AG09309 (cell line): Measurements from ENCODE around the gene ZNF14.
"Not testable (repeated sequence)": the region's sequence is repeated elsewhere in the genome, so short reads cannot be mapped to it uniquely, and the experiment has no call there.

ENCODE experiments used
- DNase-seq: peaks from one replicate; pipeline ENCODE4 v3.0.0-alpha.2; 2010; ENCODE audit warnings: low read depth
- H3K4me3 ChIP-seq: 2 replicates; pipeline ENCODE4 v1.5.1; 2011; ENCODE audit warnings: mild to moderate bottlenecking, low read depth, low read length, moderate library complexity; ENCODE audit not compliant: control insufficient read depth
- TF ChIP-seq, protein P1 (sequence below): IDR thresholded peaks from 2 replicates; pipeline ENCODE4 v1.5.1; 2011; ENCODE audit warnings: mild to moderate bottlenecking, low read depth, low read length, inconsistent platforms; ENCODE audit not compliant: insufficient read depth, control insufficient read depth; ENCODE audit errors: missing control alignments

Gene ZNF14

DNA sequence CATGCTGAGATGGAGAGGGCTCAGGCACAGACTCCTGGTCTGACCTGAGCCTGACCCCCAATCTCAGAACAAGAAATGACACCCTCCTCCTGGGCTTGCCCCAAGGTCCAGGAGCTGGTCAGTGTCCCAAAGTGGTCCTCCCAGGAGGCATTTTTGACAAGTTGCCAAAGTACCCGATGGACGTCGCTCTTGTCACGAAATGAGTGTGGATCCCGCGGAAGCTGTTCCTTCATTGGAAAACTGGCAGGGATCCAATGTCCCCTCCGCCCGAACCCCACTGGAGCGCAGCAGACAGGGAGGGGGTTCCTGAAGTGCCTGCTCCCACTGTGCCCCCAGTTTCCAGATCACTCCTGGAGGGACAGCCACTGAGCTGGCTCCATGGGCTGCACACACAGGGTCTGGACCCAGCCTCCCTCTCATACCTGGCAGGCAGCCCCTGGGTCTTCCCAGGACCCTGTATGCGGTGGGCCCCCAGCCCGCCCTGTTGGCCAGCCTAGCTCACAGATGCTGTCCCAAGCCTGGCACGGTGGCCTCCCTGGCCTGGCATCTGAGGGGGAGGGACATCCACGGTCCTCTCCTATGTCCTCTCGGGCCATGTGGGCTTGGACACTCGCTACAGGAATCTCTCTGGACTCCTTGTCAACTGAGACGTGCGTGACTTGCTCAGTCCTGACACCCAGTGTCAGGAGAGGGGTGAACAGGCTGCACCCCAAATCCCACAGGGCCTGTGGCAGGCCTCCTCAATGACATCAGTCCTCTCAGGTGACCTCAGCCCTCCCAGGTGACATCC is 12.8 kb upstream of the ZNF14 start:
- TF ChIP-seq, protein P1, sequence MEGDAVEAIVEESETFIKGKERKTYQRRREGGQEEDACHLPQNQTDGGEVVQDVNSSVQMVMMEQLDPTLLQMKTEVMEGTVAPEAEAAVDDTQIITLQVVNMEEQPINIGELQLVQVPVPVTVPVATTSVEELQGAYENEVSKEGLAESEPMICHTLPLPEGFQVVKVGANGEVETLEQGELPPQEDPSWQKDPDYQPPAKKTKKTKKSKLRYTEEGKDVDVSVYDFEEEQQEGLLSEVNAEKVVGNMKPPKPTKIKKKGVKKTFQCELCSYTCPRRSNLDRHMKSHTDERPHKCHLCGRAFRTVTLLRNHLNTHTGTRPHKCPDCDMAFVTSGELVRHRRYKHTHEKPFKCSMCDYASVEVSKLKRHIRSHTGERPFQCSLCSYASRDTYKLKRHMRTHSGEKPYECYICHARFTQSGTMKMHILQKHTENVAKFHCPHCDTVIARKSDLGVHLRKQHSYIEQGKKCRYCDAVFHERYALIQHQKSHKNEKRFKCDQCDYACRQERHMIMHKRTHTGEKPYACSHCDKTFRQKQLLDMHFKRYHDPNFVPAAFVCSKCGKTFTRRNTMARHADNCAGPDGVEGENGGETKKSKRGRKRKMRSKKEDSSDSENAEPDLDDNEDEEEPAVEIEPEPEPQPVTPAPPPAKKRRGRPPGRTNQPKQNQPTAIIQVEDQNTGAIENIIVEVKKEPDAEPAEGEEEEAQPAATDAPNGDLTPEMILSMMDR, result no peak
- no peak overlapping the region for H3K4me3 ChIP-seq
- no peak for DNase-seq

DNA sequence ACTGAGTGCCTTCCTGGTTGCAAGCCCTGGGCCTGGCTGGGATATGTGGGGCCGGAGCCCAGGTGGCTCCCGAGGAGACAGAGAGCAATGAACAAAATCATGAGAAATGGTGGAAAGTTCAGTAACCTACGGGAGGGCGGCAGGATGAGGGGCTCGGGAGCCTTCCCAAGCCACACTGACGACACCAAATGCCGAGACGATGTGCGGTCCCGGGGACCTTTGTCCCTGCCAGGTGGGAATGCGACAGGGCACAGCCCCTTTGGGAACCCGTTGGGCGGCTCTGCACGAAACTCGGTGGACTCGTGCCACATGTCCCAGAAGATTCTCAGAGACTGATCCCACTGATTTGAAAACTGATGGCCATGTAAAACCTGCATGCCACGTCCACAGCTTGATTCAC is 11.7 kb upstream of the ZNF14 start:
- no peak overlapping the region for H3K4me3 ChIP-seq
- DNase-seq, result no peak
- TF ChIP-seq, protein P1, result no peak

DNA sequence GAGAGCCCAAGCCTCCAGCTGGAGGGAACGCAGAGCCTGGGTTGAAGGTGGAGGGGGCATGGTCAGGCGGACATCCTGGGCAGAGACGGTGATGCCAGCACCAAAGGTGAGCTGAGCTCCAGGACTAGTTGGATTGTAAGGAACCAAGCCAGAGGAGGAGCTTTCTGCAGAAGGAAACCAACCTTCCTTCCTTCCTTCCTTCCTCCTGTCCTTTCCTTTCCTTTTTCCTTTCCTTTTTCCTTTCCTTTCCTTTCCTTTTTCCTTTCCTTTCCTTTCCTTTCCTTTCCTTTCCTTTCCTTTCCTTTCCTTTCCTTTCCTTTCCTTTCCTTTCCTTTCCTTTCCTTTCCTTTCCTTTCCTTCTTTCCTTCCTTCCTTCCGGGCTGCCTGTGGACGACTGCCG is 11.0 kb upstream of the ZNF14 start:
- DNase-seq, H3K4me3 ChIP-seq: not testable (repeated sequence)

DNA sequence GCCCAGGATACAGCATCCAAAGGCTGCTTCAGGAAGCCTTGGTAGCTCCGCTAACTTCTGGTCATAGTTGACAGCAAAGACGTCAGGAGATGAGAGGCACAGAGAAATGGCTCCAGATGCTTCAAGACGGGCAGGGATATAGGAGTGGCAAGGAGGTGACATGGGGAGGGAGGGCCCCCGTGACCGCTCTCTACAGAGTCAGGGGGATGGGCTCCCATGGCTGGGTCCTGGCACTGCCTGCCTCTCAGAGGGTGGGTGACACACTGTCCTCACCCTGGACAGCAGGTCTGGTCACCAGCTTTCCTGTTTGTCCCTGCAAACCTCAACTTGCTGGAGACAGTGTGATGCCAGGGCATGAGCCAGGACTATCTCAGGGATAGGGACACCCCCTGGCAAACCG is 10.3 kb upstream of the ZNF14 start:
- TF ChIP-seq, protein P1, result no peak
- DNase-seq, result no peak
- H3K4me3 ChIP-seq, result no peak overlapping the region

DNA sequence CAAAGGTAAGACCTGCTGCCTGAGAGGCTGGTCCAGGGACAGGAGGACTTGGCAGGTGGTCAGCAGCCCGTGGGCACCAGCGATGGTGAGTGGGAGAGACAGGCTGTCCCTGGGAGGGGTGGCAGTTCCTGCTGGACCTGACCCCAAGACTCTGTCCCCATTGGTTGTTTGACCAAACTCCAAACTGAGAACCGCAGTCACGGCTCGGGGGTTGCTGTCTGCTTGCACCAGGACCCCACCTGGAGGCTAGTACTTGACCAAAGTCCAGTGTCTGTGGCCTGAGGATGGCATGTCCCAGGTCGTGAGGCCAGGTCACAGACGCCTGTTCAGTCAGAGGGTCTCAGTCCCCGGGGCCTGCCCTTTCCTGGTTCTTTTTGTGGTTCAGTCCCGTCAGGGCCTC is 9.9 kb upstream of the ZNF14 start:
- no peak overlapping the region for H3K4me3 ChIP-seq
- no peak for DNase-seq
- TF ChIP-seq, protein P1, result no peak

DNA sequence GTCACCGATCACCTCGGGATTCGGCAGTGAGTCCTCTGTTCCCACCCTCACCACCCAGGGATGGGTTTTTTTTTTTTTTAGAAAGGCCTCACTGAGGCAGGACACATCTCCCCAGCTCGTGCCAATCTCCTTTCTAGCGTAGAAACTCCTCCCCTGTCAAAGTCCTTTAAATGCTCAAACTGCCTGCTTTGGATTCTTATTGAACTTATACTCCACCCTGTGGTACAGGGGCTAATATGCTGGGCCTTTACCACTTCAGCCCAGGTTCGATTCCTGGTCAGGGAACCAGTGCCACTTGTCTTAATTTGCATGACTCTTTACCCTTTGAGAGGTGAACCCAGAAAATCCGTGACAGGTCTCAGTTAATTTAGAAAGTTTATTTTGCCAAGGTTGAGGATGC is 8.3 kb upstream of the ZNF14 start:
- no peak for DNase-seq
- TF ChIP-seq, protein P1, result no peak
- no peak overlapping the region for H3K4me3 ChIP-seq

DNA sequence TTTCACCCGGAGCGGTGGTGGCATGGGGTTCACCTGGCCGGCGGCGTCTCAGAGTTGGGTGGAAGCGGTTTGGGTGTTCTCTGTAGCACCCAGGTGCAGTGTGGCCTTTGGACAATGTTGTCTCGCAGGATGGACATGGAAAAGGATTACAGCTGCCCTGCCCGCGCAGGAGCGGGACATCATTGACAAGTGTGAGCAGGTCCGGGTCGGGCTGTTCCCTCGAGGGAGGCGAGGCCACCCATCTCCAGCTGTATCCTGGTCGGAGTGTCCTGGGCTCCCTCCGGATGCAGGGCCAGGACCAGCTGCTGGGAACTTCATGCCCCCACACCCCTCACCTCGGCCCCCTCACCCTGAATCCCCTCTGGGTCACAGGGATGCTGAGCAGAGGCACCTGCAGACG is 7.8 kb upstream of the ZNF14 start:
- no peak overlapping the region for H3K4me3 ChIP-seq
- TF ChIP-seq, protein P1, result no peak
- no peak for DNase-seq
